Endometrial microvascular endothelial cells (primary cell): Measurements from ENCODE around the gene ACSL3. TPM values are rescaled to one million over a fixed set of nuclear protein-coding genes. Genes with fewer than 3 reads are reported as not detected.
"Not testable (repeated sequence)": the region's sequence is repeated elsewhere in the genome, so short reads cannot be mapped to it uniquely, and the experiment has no call there.

ENCODE experiments used
- in situ Hi-C: cut with HindIII; loops from 2 replicates; pipeline ENCODE4 v1.10.0; 2017; ENCODE audit warnings: low sequenced_read_pairs, low pct_unique_long_range_greater_than_20kb; ENCODE audit errors: inconsistent ontology term
- total RNA-seq: library from RNA; depleted of rRNA; stranded (reverse); fragments of >200 nt; gene quantifications from one replicate; pipeline ENCODE4 v1.2.3, GENCODE V29; 2015; ENCODE audit errors: inconsistent ontology term

The ACSL3 gene
- 80.4 TPM for total RNA-seq

- in situ Hi-C loops, result no loop called here
These were observed at the start of gene ACSL3 for GRCh38 chr2:222860740-222861410. Gene ACSL3 (plus strand): TSS chr2:222861036. CDS start chr2:222908773, 47,737 bp downstream.

- in situ Hi-C loops, result no loop called here
These were observed 49.0 kb upstream of the ACSL3 start for GRCh38 chr2:222811828-222812227.

DNA sequence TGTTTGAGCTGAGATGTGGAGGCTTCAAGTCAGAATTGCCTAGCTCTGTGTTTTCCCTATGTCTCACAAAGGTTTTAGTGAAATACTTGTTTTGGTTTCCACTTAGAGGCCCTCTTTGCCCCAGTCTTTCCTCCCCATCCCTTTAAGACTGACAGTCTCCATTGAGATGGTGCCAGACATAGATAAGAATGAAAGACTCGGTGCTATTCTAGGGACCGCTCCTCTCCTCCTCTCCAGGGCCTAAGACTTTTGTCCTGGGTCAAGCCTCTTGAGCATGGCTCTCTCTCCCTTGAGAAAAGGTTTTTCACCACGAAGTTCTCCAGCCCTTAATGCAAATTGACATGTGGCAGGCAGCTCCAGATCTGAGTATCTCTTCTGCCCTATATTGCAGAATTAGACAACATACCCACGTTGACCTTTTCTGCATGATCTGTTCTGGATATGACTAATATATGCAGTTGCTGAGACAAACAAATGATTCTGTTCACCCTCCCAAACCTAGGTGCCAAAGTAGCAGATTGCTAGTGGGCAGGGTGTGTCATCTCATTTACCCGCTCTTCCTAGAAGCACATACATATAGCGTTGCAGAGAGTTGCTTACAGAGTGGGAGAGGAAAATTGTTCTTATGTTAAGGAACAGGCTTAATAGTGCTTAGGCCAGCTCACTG lies 47.5 kb upstream of the ACSL3 start:
- in situ Hi-C loops, result no loop called here

DNA sequence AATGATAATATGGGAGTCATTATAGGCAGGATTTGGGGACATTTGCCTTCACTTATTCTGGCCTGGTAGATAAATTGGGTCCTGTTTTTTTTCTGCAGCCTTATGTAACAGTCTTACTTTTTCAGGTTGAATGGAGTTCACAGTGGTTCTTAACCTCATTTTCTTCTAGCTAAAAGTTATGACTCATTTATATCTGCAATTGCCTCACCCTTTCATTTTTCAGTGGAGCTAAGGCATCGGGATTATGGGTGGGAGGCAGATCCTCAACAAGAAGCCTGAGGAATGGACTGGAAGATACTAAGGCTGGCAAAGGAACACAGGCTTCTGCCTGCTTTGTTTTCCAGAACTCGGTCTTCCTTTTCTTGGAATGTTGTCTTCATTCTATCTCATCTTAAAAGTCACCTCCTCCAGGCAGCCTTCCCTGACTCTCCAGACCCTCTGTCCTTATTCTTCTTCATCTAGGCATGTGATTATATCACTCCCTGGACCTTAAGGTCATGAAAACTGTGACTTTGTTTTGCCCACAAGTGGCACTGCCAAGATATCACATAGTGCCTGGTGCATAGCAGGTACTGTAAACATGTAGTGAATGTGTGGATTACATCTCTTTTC lies 41.0 kb upstream of the ACSL3 start:
- in situ Hi-C loops, result no loop called here

GRCh38 chr2:222823183-222823930 lies 37.5 kb upstream of the ACSL3 start:
- in situ Hi-C loops, result no loop called here

DNA sequence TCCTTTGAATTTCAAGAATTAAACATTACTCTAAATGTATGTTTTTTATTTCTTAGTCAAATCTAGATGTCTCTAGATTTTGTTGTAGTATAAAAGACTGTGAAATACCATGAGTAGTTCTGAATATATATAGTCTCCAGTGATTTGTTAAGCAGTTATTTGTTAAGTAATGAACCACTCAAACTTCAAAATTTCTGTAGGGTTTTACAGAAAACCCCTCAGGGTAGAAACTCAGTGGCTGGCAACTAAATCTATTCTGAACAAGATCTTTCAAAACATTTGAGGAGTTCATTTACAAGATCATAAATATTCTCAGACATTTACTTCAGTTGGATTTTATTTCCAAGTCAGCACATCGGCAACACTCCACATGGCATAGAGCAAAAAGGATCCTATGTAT lies 35.8 kb upstream of the ACSL3 start:
- in situ Hi-C loops, result no loop called here

DNA sequence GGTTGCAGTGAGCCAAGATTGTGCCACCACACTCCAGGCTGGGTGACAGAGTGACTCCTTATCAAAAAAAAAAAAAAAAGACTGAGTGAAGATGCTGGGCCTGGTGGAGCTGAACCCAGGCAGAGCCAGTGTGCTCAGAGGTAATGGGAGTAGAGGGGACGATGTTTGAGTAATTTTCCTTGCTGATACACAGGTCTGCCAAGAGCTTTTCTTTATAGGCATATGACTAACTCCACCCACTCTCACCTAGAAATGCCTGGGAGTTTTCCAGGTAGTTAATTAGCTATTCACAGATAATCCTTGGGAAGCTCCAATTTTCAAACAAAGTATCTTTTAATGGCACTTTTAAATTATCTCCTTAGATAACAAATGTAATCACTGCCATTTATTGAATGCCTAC lies 33.4 kb upstream of the ACSL3 start:
- in situ Hi-C loops, result no loop called here

DNA sequence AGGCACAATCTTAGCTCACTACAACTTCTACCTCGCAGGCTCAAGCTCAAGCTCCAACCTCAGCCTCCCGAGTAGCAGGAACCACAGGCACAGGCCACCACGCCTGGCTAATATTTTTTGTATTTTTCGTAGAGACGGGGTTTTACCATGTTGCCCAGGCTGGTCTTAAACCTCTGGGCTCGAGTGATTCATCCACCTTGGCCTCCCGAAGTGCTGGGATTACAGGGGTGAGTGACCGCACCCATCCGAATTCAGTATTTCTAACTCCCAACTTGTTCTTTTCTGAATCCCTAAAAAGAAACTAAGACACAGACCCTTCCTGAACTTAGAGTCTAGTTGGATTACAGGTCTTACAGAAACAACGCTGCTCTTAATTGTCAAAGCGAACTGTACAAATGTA lies 32.3 kb upstream of the ACSL3 start:
- in situ Hi-C loops, result no loop called here

- in situ Hi-C loops, result no loop called here
These were observed 30.7 kb upstream of the ACSL3 start for GRCh38 chr2:222830164-222830563.

GRCh38 chr2:222833410-222833809 lies 27.4 kb upstream of the ACSL3 start:
- in situ Hi-C loops, result no loop called here

GRCh38 chr2:222835143-222835822 lies 25.6 kb upstream of the ACSL3 start:
- in situ Hi-C loops, result no loop called here

DNA sequence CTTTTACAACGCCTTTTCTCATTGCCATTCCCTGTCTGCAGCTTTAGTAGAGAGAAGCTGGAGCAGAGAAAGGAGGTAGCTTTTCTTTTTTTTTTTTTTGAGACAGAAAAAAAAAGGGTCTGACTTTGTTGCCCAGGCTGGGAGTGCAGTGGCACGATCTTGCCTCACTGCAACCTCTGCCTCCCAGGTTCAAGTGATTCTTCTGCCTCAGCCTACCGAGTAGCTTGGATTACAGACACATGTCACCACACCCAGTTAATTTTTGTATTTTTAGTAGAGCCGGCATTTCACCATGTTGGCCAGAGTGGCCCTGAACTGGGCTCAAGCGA lies 25.0 kb upstream of the ACSL3 start:
- in situ Hi-C loops, result no loop called here

DNA sequence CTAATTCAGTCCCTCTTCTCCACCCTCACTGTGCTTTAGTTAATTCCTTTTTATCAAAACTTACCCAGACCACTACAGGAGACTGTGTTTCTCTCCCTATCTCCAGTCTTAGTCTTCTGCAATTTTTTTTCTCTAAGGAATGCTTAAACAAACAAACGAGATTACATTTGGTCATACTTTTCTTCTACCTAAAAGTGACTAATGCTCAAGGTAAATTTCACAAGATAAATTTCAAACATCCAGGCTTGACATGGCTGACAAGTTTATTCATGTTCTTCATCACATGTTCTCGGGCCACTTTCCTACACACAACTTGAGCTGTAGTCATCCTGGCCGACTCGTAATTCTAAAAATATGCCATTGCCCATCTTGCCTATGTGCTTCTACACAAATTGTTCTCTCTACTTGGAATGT lies 23.2 kb upstream of the ACSL3 start:
- in situ Hi-C loops, result no loop called here

DNA sequence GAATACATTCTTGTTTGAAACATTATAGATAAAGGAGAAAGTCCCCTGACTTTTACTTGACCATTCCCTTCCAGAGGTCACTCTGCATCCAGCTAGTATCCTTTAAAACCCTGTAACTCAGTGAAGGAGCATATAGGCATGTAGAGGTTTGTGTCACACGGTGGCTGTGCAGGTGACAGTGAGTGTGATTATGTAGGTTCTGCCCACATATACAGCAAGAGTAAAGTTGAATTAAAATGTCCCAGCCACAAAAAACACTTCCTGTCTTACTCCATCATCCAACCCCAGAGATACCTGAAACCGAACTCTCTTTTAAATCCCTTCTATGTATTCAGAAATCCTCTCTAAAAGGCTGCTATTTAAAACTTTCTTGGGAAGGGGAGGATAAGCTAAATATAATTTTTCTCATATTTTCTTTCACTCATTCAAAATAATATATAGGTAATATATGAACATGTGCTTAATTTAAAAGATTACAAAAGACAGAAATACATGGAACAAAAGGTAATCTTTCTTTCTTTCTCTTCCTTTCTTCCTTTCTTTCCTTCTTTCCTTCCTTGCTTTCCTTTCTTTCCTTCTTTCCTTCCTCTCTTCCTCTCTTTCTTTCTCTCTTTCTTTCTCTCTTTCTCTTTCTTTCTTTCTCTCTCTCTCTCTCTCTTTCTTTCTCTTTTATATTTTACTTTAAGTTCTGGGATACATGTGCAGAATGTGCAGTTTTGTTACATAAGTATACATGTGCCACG lies 20.6 kb upstream of the ACSL3 start:
- in situ Hi-C loops, result no loop called here

GRCh38 chr2:222842491-222843174 lies 18.2 kb upstream of the ACSL3 start:
- in situ Hi-C loops, result no loop called here

DNA sequence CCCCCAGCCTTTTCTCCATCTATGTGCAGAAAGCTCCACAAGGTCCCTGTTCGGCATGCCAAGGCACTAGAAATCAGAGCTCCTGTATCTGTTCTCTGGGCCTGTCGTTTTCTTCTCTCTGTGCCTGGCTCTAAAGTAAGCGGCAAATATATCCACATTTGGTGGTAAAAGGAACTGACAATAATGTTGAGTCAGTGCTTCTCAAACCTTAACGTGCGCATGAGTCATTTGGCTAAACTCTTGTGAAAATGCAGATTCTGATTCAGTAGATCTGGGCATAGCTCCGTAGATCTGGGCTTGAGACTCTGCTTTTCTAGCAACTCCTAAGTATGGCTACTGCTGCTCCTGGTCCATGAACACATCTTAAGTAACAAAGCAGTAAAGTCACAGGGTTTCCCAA lies 16.5 kb upstream of the ACSL3 start:
- in situ Hi-C loops, result no loop called here

DNA sequence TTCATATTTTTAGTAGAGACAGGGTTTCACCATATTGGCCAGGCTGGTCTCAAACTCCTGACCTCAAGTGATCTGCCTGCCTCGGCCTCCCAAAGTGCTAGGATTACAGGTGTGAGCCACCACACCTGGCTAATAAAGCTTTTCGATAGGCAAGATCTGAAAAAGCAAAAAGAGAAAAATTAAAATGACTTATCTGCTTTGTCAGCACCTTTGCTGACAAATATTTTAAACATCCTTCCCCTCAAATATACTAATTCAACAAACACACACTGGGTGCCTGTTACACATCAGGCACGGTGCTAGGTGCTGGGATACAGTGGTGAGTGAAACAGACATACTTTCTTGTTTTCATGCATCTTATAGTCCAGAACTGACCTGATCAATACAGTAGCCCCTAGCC lies 15.5 kb upstream of the ACSL3 start:
- in situ Hi-C loops, result not testable (repeated sequence)

DNA sequence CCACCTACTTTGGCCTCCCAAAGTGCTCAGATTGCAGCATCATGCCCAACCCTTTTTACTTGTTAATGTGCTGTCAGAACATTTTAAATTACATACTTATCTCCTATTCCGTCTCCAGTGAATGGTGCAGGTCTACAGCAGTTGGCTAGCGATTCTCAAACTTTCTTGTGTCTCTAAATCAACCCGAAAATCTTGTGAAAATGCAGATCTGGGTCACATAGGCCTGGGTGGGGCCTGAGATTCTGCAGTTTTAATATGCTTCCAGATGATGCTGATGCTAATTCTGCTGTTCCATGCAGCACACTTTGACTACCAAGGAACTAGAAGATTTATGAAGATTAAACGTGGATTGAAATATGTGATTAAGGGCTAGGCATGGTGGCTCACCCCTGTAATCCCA lies 14.8 kb upstream of the ACSL3 start:
- in situ Hi-C loops, result no loop called here
